NCI-H2196 (cell line): ENCODE measurements around the gene MACROD2.

Experiments
- DNase-seq: peaks from one replicate; lab custom pipeline; 2025; ENCODE audit not compliant: unreplicated experiment; lab: John Stamatoyannopoulos, UW

MACROD2 gene

GRCh38 chr20:14790190-14790589 lies 794.9 kb downstream of the MACROD2 start:
- DNase-seq, result no peak

- no peak for DNase-seq
Observed at GRCh38 chr20:14790771-14791620, 795.7 kb downstream of the MACROD2 start.

GRCh38 chr20:14792915-14793314 lies 797.6 kb downstream of the MACROD2 start:
- no peak for DNase-seq

- DNase-seq, result no peak
Observed at GRCh38 chr20:14799545-14800216, 804.4 kb downstream of the MACROD2 start.

- no peak for DNase-seq
Observed at GRCh38 chr20:14800707-14801425, 805.5 kb downstream of the MACROD2 start.

- no peak for DNase-seq
Observed at GRCh38 chr20:14801591-14802325, 806.4 kb downstream of the MACROD2 start.

- no peak for DNase-seq
Observed at GRCh38 chr20:14807224-14807623, 811.9 kb downstream of the MACROD2 start.

- no peak for DNase-seq
Observed at GRCh38 chr20:14815340-14815739, 820.0 kb downstream of the MACROD2 start.

GRCh38 chr20:14816471-14816870 lies 821.2 kb downstream of the MACROD2 start:
- no peak for DNase-seq

- no peak for DNase-seq
Observed at GRCh38 chr20:14817101-14817500, 821.8 kb downstream of the MACROD2 start.

GRCh38 chr20:14820771-14821170 lies 825.5 kb downstream of the MACROD2 start:
- peak; percentile 21 for DNase-seq

GRCh38 chr20:14821251-14821650 lies 825.9 kb downstream of the MACROD2 start:
- DNase-seq, result no peak

- DNase-seq, result no peak
Observed at GRCh38 chr20:14824996-14825395, 829.7 kb downstream of the MACROD2 start.

GRCh38 chr20:14826543-14827313 lies 831.4 kb downstream of the MACROD2 start:
- DNase-seq, result no peak

GRCh38 chr20:14828459-14828858 lies 833.1 kb downstream of the MACROD2 start:
- no peak for DNase-seq

- DNase-seq, result peak; percentile 36
Observed at GRCh38 chr20:14829906-14830305, 834.6 kb downstream of the MACROD2 start.

- DNase-seq, result no peak
Observed at GRCh38 chr20:14830466-14830865, 835.1 kb downstream of the MACROD2 start.

GRCh38 chr20:14830899-14831298 lies 835.6 kb downstream of the MACROD2 start:
- no peak for DNase-seq

- no peak for DNase-seq
Observed at GRCh38 chr20:14832630-14833029, 837.3 kb downstream of the MACROD2 start.
